ENCODE data around the gene UNC45B.

Gene UNC45B

DNA sequence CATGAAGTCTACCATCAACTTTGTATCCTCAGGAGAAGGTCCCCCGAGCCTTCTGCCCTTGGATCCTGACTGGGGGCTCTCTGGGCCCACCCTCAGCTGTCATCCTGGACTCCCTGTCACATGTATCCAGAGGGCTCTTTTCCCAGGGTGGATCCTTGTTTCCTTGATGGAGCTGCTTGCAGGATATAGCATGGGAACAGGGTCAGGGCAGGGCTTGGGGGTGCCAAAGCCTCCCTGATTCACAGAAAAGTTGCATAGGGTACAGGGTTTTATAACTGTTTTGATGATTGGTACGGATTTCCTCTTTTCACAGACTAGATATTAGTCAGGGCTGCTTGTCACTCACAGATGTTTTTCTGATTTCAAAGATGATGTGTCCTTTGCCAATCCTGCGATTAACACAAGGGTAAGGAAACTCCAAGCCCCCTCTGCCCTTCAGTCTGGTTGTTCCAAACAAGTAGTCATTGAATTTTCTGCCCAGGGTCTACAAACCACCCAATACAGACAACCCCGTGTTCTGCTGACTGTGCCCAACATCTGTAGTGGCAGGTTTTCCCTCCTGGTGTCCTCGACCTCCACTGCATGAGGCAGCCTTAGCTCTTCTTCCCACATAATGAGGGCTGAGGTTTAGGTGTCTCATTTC is 67.1 kb downstream of the UNC45B start:
- no peak for DNase-seq (ENCODE audit: low read depth in 1 of 2, low spot score in 1 of 2)
- Histone ChIP-seq H3K27ac (replicated peaks) (no peak overlapping the region), H3K27me3 (ENCODE audit: insufficient read depth, poor library complexity, severe bottlenecking) (peaks cover 2% of the 10 kb centered on the region), H3K4me3 (replicated peaks; ENCODE audit: insufficient read depth, low read length) (no peak overlapping the region)
- TF ChIP-seq, protein P1, sequence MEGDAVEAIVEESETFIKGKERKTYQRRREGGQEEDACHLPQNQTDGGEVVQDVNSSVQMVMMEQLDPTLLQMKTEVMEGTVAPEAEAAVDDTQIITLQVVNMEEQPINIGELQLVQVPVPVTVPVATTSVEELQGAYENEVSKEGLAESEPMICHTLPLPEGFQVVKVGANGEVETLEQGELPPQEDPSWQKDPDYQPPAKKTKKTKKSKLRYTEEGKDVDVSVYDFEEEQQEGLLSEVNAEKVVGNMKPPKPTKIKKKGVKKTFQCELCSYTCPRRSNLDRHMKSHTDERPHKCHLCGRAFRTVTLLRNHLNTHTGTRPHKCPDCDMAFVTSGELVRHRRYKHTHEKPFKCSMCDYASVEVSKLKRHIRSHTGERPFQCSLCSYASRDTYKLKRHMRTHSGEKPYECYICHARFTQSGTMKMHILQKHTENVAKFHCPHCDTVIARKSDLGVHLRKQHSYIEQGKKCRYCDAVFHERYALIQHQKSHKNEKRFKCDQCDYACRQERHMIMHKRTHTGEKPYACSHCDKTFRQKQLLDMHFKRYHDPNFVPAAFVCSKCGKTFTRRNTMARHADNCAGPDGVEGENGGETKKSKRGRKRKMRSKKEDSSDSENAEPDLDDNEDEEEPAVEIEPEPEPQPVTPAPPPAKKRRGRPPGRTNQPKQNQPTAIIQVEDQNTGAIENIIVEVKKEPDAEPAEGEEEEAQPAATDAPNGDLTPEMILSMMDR (IDR thresholded peaks at IDR 0.05; ENCODE audit: insufficient read depth, low read length), result no peak
- TF ChIP-seq SPI1 (IDR thresholded peaks at IDR 0.05; ENCODE audit: borderline replicate concordance, low read depth), result no peak
- no peak for TF ChIP-seq POLR2AphosphoS5 (IDR thresholded peaks at IDR 0.05; ENCODE audit: low read depth)
- TF ChIP-seq, protein P2, sequence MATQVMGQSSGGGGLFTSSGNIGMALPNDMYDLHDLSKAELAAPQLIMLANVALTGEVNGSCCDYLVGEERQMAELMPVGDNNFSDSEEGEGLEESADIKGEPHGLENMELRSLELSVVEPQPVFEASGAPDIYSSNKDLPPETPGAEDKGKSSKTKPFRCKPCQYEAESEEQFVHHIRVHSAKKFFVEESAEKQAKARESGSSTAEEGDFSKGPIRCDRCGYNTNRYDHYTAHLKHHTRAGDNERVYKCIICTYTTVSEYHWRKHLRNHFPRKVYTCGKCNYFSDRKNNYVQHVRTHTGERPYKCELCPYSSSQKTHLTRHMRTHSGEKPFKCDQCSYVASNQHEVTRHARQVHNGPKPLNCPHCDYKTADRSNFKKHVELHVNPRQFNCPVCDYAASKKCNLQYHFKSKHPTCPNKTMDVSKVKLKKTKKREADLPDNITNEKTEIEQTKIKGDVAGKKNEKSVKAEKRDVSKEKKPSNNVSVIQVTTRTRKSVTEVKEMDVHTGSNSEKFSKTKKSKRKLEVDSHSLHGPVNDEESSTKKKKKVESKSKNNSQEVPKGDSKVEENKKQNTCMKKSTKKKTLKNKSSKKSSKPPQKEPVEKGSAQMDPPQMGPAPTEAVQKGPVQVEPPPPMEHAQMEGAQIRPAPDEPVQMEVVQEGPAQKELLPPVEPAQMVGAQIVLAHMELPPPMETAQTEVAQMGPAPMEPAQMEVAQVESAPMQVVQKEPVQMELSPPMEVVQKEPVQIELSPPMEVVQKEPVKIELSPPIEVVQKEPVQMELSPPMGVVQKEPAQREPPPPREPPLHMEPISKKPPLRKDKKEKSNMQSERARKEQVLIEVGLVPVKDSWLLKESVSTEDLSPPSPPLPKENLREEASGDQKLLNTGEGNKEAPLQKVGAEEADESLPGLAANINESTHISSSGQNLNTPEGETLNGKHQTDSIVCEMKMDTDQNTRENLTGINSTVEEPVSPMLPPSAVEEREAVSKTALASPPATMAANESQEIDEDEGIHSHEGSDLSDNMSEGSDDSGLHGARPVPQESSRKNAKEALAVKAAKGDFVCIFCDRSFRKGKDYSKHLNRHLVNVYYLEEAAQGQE (IDR thresholded peaks at IDR 0.05; ENCODE audit: insufficient replicate concordance, low read depth), result no peak
- TF ChIP-seq GABPA (IDR thresholded peaks at IDR 0.05; ENCODE audit: low read depth), result no peak

DNA sequence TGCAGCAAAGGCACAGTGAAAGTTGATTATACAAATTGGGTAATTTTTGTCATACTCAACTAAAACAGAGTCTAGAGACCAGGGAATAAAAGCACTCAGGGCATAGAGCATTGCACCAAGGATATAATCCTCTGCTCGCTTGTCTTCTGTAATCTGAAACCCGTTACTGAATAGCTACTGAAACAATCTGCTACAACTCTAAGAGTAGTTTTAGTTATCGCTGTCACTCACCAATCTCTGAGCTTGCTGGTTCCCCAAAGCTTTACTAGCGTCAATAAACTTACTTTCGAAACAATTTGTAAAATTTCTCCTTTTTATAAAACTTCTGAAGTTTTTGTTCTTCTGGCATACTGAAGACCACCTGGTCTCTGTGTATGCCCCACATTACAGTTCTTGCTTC is 69.5 kb downstream of the UNC45B start:
- H3K4me3 ChIP-seq (replicated peaks; ENCODE audit: insufficient read depth, low read length), result no peak overlapping the region
- no peak overlapping the region for H3K27ac ChIP-seq (replicated peaks)
- DNase-seq (ENCODE audit: low read depth in 1 of 2, low spot score in 1 of 2), result no peak
- TF ChIP-seq, protein P1 (IDR thresholded peaks at IDR 0.05; ENCODE audit: insufficient read depth, low read length), result no peak
- TF ChIP-seq SPI1 (IDR thresholded peaks at IDR 0.05; ENCODE audit: borderline replicate concordance, low read depth), result no peak
- no peak for TF ChIP-seq GABPA (IDR thresholded peaks at IDR 0.05; ENCODE audit: low read depth)
- TF ChIP-seq, protein P2 (IDR thresholded peaks at IDR 0.05; ENCODE audit: insufficient replicate concordance, low read depth), result no peak
- no peak for TF ChIP-seq POLR2AphosphoS5 (IDR thresholded peaks at IDR 0.05; ENCODE audit: low read depth)
- H3K27me3 ChIP-seq (ENCODE audit: insufficient read depth, poor library complexity, severe bottlenecking), result peaks cover 2% of the 10 kb centered on the region

DNA sequence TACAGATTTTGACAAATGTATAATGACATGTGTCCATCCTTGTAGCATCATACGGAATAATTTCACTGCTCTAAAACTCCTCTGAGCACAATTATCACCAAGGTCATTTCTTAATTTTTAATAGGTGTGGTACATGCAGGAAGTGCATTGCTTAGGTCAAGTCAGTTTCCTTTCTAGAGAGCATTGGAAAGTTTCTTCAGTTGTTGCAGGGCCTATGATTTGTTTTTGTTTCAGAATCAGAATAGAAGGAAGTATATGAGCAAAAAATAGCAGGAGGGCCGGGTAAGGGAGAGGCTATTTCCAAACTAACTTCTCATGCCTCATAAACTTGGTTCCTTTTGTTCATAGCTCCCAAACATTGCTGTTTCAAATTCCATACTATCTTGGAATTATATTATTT is 71.3 kb downstream of the UNC45B start:
- Histone ChIP-seq H3K4me3 (replicated peaks; ENCODE audit: insufficient read depth, low read length) (no peak overlapping the region), H3K27me3 (ENCODE audit: insufficient read depth, poor library complexity, severe bottlenecking) (peaks cover 2% of the 10 kb centered on the region), H3K27ac (replicated peaks) (no peak overlapping the region)
- DNase-seq (ENCODE audit: low read depth in 1 of 2, low spot score in 1 of 2), result no peak
- no peak for TF ChIP-seq POLR2AphosphoS5 (IDR thresholded peaks at IDR 0.05; ENCODE audit: low read depth)
- no peak for TF ChIP-seq SPI1 (IDR thresholded peaks at IDR 0.05; ENCODE audit: borderline replicate concordance, low read depth)
- TF ChIP-seq, protein P2 (IDR thresholded peaks at IDR 0.05; ENCODE audit: insufficient replicate concordance, low read depth), result no peak
- TF ChIP-seq GABPA (IDR thresholded peaks at IDR 0.05; ENCODE audit: low read depth), result no peak
